CD4-positive, alpha-beta T cell treated with Interleukin-10 for 1 hour (primary cell): ENCODE measurements around the gene ICA1L.

Experiments
- DNase-seq: peaks from one replicate; pipeline ENCODE4 v3.0.0-alpha.2; 2020

The ICA1L gene

DNA sequence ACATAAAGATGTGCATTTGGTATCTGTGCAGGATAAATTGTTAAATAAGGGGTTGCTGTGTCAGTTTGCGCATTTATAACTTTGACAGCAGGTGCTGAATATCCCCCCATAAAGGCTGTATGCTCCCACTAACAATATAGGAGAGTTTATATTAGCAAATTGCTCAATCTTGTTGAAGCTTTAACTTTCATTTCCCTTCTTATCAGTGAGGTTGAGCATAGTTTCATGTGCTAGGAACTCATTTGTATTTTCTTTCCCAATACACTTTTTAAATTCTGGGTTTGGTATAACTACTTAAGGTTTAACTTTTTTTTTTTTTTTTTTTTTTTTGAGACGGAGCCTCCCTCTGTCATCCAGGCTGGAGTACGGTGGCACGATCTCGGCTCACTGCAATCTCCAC is 147.8 kb downstream of the ICA1L start:
- no peak for DNase-seq
